Spleen (tissue), 11 donors: Measurements from ENCODE around the gene COA1. TPM values are rescaled to one million over a fixed set of nuclear protein-coding genes. Genes with fewer than 3 reads are reported as not detected.
A peak's percentile ranks its signal among the peaks of the same experiment; 100 is the strongest.
"Not testable (repeated sequence)": the region's sequence is repeated elsewhere in the genome, so short reads cannot be mapped to it uniquely, and the experiment has no call there.

Source experiments
- DNase-seq: peaks from one replicate; pipeline ENCODE4 v3.0.0-alpha.2; 2020
- H3K27ac ChIP-seq, 8 donors: fragments of 200-600 bp; sonication (generic) in 7 of 8; 1 replicate in 4 of 8; 2 replicates in 4 of 8; pipeline versions ENCODE4 v1.5.0 to v1.8.0; 2016 to 2021; ENCODE audit warnings: inconsistent platforms in 4 of 8, mild to moderate bottlenecking in 4 of 8, moderate library complexity in 1 of 8
- H3K27me3 ChIP-seq, 7 donors: fragments of 200-600 bp; sonication (generic) in 6 of 7; replicated peaks in 1 of 7; 1 replicate in 4 of 7; 2 replicates in 3 of 7; pipeline versions ENCODE4 v1.5.0 to v1.8.0; 2016 to 2021; ENCODE audit warnings: inconsistent platforms in 3 of 7, mild to moderate bottlenecking in 1 of 7
- H3K36me3 ChIP-seq, 6 donors: fragments of 200-600 bp; sonication (generic) in 5 of 6; 1 replicate in 4 of 6; 2 replicates in 2 of 6; pipeline versions ENCODE4 v1.5.0 to v1.8.0; 2016 to 2021; ENCODE audit warnings: inconsistent platforms in 2 of 6
- H3K4me1 ChIP-seq, 6 donors: fragments of 200-600 bp; sonication (generic) in 5 of 6; 1 replicate in 3 of 6; 2 replicates in 3 of 6; pipeline versions ENCODE4 v1.5.0 to v1.8.0; 2016 to 2021; ENCODE audit warnings: inconsistent platforms in 3 of 6
- H3K4me3 ChIP-seq, 8 donors: fragments of 200-600 bp; sonication (generic) in 7 of 8; 1 replicate in 4 of 8; 2 replicates in 4 of 8; pipeline versions ENCODE4 v1.5.0 to v1.8.0; 2016 to 2021; ENCODE audit warnings: inconsistent platforms in 4 of 8, mild to moderate bottlenecking in 4 of 8, moderate library complexity in 2 of 8
- H3K9me3 ChIP-seq, 8 donors: fragments of 200-600 bp; sonication (generic) in 7 of 8; 1 replicate in 4 of 8; 2 replicates in 4 of 8; pipeline versions ENCODE4 v1.5.0 to v1.8.0; 2016 to 2021; ENCODE audit warnings: inconsistent platforms in 4 of 8
- CTCF ChIP-seq, 11 experiments: fragments of 200-600 bp in 7 of 11; fragments of 450-650 bp in 4 of 11; sonication (generic) in 4 of 11; IDR thresholded peaks in 8 of 11; conservative IDR thresholded peaks in 3 of 11; 1 replicate in 7 of 11; 2 replicates in 4 of 11; pipeline versions ENCODE4 v1.4.0 to v1.8.0; 2016 to 2021; ENCODE audit warnings: antibody characterized with exemption in 11 of 11, inconsistent platforms in 4 of 11, mild to moderate bottlenecking in 1 of 11
- POLR2A ChIP-seq, 3 donors: fragments of 450-650 bp; IDR thresholded peaks; one replicate each; pipeline ENCODE4 v1.5.1; 2017; ENCODE audit warnings: antibody characterized with exemption in 3 of 3, mild to moderate bottlenecking in 1 of 3
- POLR2AphosphoS5 ChIP-seq, 3 donors: sonication (generic); formaldehyde crosslinking; IDR thresholded peaks; one replicate each; pipeline ENCODE4 v1.5.1; 2017; ENCODE audit warnings: antibody characterized with exemption in 3 of 3
- WGBS, 5 donors: extraction: QIAGEN DNeasy Blood & Tissue Kit in 3 of 5; methylation state at CpG; one replicate each; pipeline versions ENCODE4 v1.1.5 to v1.1.7; 2013 to 2018; 5-methylcytosine and 5-hydroxymethylcytosine counted together
- intact Hi-C: fragments of 100-400 bp; cut with DNase I; formaldehyde crosslinking; loops from one replicate; pipeline ENCODE4 v1.15.0; 2023; ENCODE audit warnings: low total_unique reads
- polyA plus RNA-seq, 3 donors: library from polyadenylated mRNA; stranded (reverse); fragments of 200-250 nt; gene quantifications; one replicate each; pipeline ENCODE4 v1.2.1, GENCODE V29; 2013
- total RNA-seq, 7 donors: library from RNA; depleted of rRNA in 3 of 7; stranded (reverse); fragments of >200 nt in 3 of 7; fragmentation: NEBNext Ultra II Directional in 4 of 7; extraction: Animal tissue kit (Norgen Biotek cat#: 25700) in 4 of 7; gene quantifications; one replicate each; pipeline versions ENCODE4 v1.1.0 to v1.2.1, GENCODE V29; 2016 to 2021
- donor health status: healthy with polysubstance abuse.
- donor health status: DM: no; HTN: no; CAD: no; lungs with moderate emphysema.
- donor health status: DM: no; HTN: no; CAD: no.
- donor health status: Bipolar disorder and iron deficiency.
- donor health status: healthy.
- donor health status: DM: no; HTN: no; CAD: no.
- donor health status: DM: yes; HTN: yes; CAD: no.

Gene COA1
- total and polyA plus RNA-seq, 10 donors: 48.3 to 102 (median 67.2) TPM

GRCh38 chr7:43735802-43736603 lies 6.7 kb upstream of the COA1 start:
- H3K27ac ChIP-seq: no peak overlapping the region

DNA sequence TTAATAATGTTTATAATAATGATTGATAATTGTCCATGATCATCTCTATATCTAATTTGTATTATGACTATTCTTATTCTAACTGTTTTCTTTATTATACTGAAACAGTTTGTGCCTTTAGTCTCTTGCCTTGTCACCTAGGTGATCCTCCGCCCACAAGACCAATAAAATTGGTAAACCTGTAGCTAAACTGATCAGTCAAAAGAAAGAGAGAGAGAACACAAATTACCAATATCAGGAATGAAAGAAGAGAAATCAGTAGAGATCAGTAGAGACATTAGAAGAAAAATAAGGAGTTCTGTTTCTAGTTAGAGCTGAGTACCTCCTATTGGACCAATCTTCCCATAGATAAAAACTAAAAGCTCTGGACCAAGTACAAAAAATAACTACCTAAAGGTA lies 6.1 kb upstream of the COA1 start:
- no peak for DNase-seq
- TF ChIP-seq POLR2AphosphoS5 (IDR thresholded peaks at IDR 0.05) (no peak), CTCF (IDR thresholded peaks at IDR 0.05 in 8 of 11, conservative IDR thresholded peaks at IDR 0.05 in 3 of 11) (no peak), POLR2A (IDR thresholded peaks at IDR 0.05) (no peak)

More at GRCh38 chr7:43735802-43736603, 6.7 kb upstream of the COA1 start:
- no peaks in the 10 kb centered on the region for H3K27me3 ChIP-seq
- no peak for DNase-seq
- WGBS, 5 donors: 28 to 60% (median 46%) methylated on average over 2 of the region's 2 CpGs
- no peaks in the 10 kb centered on the region for H3K9me3 ChIP-seq
- peaks cover 0 to 5% (median 0%) of the 10 kb centered on the region in 6 donors for H3K4me1 ChIP-seq
- H3K4me3 ChIP-seq: no peak overlapping the region
- intact Hi-C loops: no loop called here
- no peaks in the 10 kb centered on the region for H3K36me3 ChIP-seq
- TF ChIP-seq POLR2AphosphoS5 (IDR thresholded peaks at IDR 0.05) (no peak), POLR2A (IDR thresholded peaks at IDR 0.05) (no peak), CTCF (IDR thresholded peaks at IDR 0.05 in 8 of 11, conservative IDR thresholded peaks at IDR 0.05 in 3 of 11) (no peak)

GRCh38 chr7:43734575-43735332 lies 5.4 kb upstream of the COA1 start:
- DNase-seq, intact Hi-C loops, H3K27ac ChIP-seq, H3K36me3 ChIP-seq, H3K4me3 ChIP-seq, H3K9me3 ChIP-seq, H3K27me3 ChIP-seq: not testable (repeated sequence)
- 64 to 82% (median 67%) methylated on average over 18 of the region's 18 CpGs for WGBS, 5 donors
- H3K4me1 ChIP-seq: peaks cover 0 to 13% (median 6%) of the 10 kb centered on the region in 6 donors

More for the DNA sequence above, 6.1 kb upstream of the COA1 start:
- H3K4me1 ChIP-seq: peaks cover 0 to 6% (median under 1%) of the 10 kb centered on the region in 6 donors
- no peaks in the 10 kb centered on the region for H3K27me3 ChIP-seq
- H3K9me3 ChIP-seq: no peaks in the 10 kb centered on the region
- intact Hi-C loops: no loop called here
- no peak overlapping the region for H3K4me3 ChIP-seq
- H3K27ac ChIP-seq: no peak overlapping the region
- H3K36me3 ChIP-seq: no peaks in the 10 kb centered on the region
- WGBS, 5 donors: 89 to 96% (median 94%) methylated on average over 1 of the region's 1 CpG

DNA sequence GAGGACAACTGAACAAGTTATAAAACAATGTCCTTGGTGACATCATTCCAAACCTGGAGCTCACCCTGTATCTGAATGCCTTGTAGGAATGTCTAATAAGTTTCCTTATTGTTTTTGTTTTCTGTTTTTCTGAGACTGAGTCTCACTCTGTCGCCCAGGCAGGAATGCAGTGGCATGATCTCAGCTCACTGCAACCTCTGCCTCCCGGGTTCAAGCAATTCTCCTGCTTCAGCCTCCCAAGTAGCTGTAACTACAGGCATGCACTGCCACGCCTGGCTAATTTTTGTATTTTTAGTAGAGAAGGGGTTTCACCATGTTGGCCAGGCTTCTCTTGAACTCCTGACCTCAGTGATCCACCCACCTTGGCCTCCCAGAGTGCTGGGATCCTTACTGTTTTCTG lies 2.2 kb upstream of the COA1 start:
- H3K27me3 ChIP-seq, H3K9me3 ChIP-seq, intact Hi-C loops, H3K36me3 ChIP-seq, H3K4me3 ChIP-seq, DNase-seq, H3K27ac ChIP-seq: not testable (repeated sequence)
- 77 to 84% (median 82%) methylated on average over 3 of the region's 3 CpGs for WGBS, 5 donors
- peaks cover 14 to 41% (median 28%) of the 10 kb centered on the region in 6 donors for H3K4me1 ChIP-seq

DNA sequence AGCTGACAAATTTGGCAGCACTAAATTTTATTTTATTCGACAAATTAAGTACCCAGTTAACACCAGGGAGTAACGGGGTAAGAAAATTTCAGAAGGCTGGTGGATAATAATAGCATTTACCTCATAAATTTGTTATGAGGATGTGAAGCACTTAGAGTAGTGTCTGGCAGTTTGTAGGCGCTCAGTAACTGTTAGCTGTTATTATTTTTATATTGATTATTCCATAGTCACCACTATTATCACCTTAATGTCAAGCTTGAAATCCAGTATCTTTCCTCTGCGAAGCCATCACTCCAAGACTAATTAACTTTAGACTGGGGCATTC lies 563 bp upstream of the COA1 start:
- Histone ChIP-seq H3K4me1 (peaks cover 14 to 52% (median 35%) of the 10 kb centered on the region in 6 donors), H3K27ac (peak overlapping the region; percentile 79 to 91 (median 85)), H3K27me3 (no peaks in the 10 kb centered on the region), H3K9me3 (no peaks in the 10 kb centered on the region), H3K4me3 (peak overlapping the region; percentile 78 to 90 (median 82)), H3K36me3 (no peaks in the 10 kb centered on the region)
- TF ChIP-seq POLR2A (IDR thresholded peaks at IDR 0.05): no peak
- no peak for TF ChIP-seq POLR2AphosphoS5 (IDR thresholded peaks at IDR 0.05)
- no peak for TF ChIP-seq CTCF (IDR thresholded peaks at IDR 0.05 in 8 of 11, conservative IDR thresholded peaks at IDR 0.05 in 3 of 11)
- 20 to 24% (median 24%) methylated on average over 4 of the region's 4 CpGs for WGBS, 5 donors
- DNase-seq: no peak
- intact Hi-C loops: no loop called here
